PC-9 (cell line): ENCODE results near the gene KRTAP10-9.

Experiments used
- EZH2 ChIP-seq: fragments of 200-600 bp; sonication (generic); IDR thresholded peaks from 2 replicates; pipeline ENCODE4 v1.8.0; 2017; ENCODE audit warnings: antibody characterized with exemption, low read depth
- TF ChIP-seq, protein P1 (sequence below): fragments of 200-600 bp; sonication (generic); conservative IDR thresholded peaks from 2 replicates; pipeline ENCODE4 v1.6.1; 2017; ENCODE audit warnings: mixed run types, antibody characterized with exemption, mild to moderate bottlenecking, moderate library complexity

DNA sequence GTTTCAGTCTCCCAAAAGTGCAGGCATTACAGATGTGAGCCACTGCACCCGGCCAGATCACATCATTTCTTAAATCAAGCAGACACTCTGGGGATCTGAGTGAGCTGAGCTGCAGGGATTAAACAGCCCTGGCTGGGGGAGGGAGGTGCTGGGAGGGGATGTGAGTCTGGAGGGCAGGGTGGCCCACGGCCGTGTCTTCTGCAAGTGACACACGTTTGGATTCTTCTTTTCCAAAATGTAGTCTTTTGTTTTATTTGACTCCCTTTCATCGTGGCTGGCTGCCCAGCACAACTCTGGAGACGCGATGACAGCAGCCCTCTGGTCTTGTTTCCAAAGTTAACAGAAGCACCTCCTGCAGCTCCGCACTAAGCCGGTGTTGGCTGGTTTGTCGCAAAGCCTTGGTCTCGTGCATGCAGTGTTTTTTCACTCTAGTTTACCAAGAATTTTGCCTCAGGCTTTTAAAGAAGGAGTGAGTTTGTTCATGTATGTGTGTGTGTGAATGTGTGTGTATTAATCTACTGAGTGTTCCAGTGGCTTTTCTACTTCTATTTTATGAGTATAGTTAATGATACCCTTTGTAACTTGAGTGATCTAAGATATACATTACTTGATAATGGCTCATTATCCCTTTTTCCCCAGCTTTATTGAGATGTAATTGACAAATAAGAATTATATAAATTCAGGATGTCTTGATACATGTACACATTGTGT is 43.6 kb upstream of the KRTAP10-9 start:
- no peak for TF ChIP-seq EZH2
- TF ChIP-seq, protein P1, sequence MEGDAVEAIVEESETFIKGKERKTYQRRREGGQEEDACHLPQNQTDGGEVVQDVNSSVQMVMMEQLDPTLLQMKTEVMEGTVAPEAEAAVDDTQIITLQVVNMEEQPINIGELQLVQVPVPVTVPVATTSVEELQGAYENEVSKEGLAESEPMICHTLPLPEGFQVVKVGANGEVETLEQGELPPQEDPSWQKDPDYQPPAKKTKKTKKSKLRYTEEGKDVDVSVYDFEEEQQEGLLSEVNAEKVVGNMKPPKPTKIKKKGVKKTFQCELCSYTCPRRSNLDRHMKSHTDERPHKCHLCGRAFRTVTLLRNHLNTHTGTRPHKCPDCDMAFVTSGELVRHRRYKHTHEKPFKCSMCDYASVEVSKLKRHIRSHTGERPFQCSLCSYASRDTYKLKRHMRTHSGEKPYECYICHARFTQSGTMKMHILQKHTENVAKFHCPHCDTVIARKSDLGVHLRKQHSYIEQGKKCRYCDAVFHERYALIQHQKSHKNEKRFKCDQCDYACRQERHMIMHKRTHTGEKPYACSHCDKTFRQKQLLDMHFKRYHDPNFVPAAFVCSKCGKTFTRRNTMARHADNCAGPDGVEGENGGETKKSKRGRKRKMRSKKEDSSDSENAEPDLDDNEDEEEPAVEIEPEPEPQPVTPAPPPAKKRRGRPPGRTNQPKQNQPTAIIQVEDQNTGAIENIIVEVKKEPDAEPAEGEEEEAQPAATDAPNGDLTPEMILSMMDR = no peak
